Lower leg skin (tissue), 4 donors: ENCODE data around the gene RAPGEF3. TPM values are rescaled to one million over a fixed set of nuclear protein-coding genes. Genes with fewer than 3 reads are reported as not detected.

ENCODE experiments used
- DNase-seq, 2 donors: peaks; one replicate each; pipeline ENCODE4 v3.0.0-alpha.2; 2019; ENCODE audit warnings: low spot score in 2 of 2
- H3K4me3 ChIP-seq: fragments of 200-600 bp; sonication (generic); 2 replicates; pipeline ENCODE4 v1.5.1; 2017; ENCODE audit warnings: mild to moderate bottlenecking, low read depth; ENCODE audit not compliant: poor library complexity, severe bottlenecking
- CTCF ChIP-seq, 3 donors: fragments of 450-650 bp; IDR thresholded peaks; one replicate each; pipeline ENCODE4 v1.5.1; 2016; ENCODE audit warnings: antibody characterized with exemption in 3 of 3, mild to moderate bottlenecking in 3 of 3, moderate library complexity in 2 of 3
- POLR2A ChIP-seq, 2 donors: fragments of 450-650 bp; IDR thresholded peaks; one replicate each; pipeline ENCODE4 v1.6.1; 2016 to 2017; ENCODE audit warnings: antibody characterized with exemption in 2 of 2, mild to moderate bottlenecking in 1 of 2, moderate library complexity in 1 of 2
- WGBS, 2 donors: methylation state at CpG; one replicate each; pipeline ENCODE4 v1.1.5; 2018; 5-methylcytosine and 5-hydroxymethylcytosine counted together
- intact Hi-C: fragments of 100-400 bp; cut with DNase I; formaldehyde crosslinking; loops from one replicate; pipeline ENCODE4 v1.15.0; 2023; ENCODE audit warnings: low total_unique reads
- total RNA-seq, 4 donors: library from RNA; depleted of rRNA; stranded (reverse); fragments of >200 nt; gene quantifications; one replicate each; pipeline ENCODE4 v1.1.0, GENCODE V29; 2016

Gene RAPGEF3
- total RNA-seq, 4 donors from 2014 or later: 13.4 to 27.8 (median 18.9) TPM

- intact Hi-C loops: loop anchor here (2.0 kb wide), 1 partner anchor 24 kb away; no protein-coding TSS in a partner anchor
- no peak for DNase-seq
- TF ChIP-seq CTCF (IDR thresholded peaks at IDR 0.05) (no peak), POLR2A (IDR thresholded peaks at IDR 0.05) (no peak)
- no peak overlapping the region for H3K4me3 ChIP-seq
- 83 to 85% methylated on average over 4 of the region's 4 CpGs for WGBS, 2 donors
These were observed 11.6 kb downstream of the RAPGEF3 start for GRCh38 chr12:47747126-47747525.

GRCh38 chr12:47746523-47746922, 12.2 kb downstream of the RAPGEF3 start:
- H3K4me3 ChIP-seq: no peak overlapping the region
- DNase-seq: no peak
- TF ChIP-seq POLR2A (IDR thresholded peaks at IDR 0.05) (no peak), CTCF (IDR thresholded peaks at IDR 0.05) (no peak)
- intact Hi-C loops: loop anchor here (2.0 kb wide), 1 partner anchor 24 kb away; no protein-coding TSS in a partner anchor
- 85% methylated on average over 7 of the region's 7 CpGs for WGBS, 2 donors

GRCh38 chr12:47746073-47746472, 12.6 kb downstream of the RAPGEF3 start:
- intact Hi-C loops: loop anchor here (2.0 kb wide), 1 partner anchor 25 kb away; no protein-coding TSS in a partner anchor
- no peak for DNase-seq
- TF ChIP-seq CTCF (IDR thresholded peaks at IDR 0.05) (no peak), POLR2A (IDR thresholded peaks at IDR 0.05) (no peak)
- WGBS, 2 donors: 88% methylated on average over 5 of the region's 5 CpGs
- H3K4me3 ChIP-seq: no peak overlapping the region

- H3K4me3 ChIP-seq: no peak overlapping the region
- DNase-seq: no peak
- TF ChIP-seq POLR2A (IDR thresholded peaks at IDR 0.05) (no peak), CTCF (IDR thresholded peaks at IDR 0.05) (no peak)
- 79 to 84% methylated on average over 16 of the region's 16 CpGs for WGBS, 2 donors
- intact Hi-C loops: loop anchor here (2.0 kb wide), 1 partner anchor 25 kb away; no protein-coding TSS in a partner anchor
These were observed 13.1 kb downstream of the RAPGEF3 start for GRCh38 chr12:47745485-47746041.

GRCh38 chr12:47744778-47745436, 13.8 kb downstream of the RAPGEF3 start:
- no peak overlapping the region for H3K4me3 ChIP-seq
- intact Hi-C loops: loop anchor here (5.0 kb wide), 1 partner anchor 92 kb away; no protein-coding TSS in a partner anchor
- no peak for DNase-seq
- TF ChIP-seq POLR2A (IDR thresholded peaks at IDR 0.05) (no peak), CTCF (IDR thresholded peaks at IDR 0.05) (no peak)
- 86 to 90% methylated on average over 8 of the region's 8 CpGs for WGBS, 2 donors
